ENCODE measurements around the gene MAP2K5.

The MAP2K5 gene

GRCh38 chr15:67744331-67745072 is 202.0 kb downstream of the MAP2K5 start:
- no peaks in the 10 kb centered on the region for H3K27me3 ChIP-seq (ENCODE audit: insufficient read depth, low read depth, severe bottlenecking)
- TF ChIP-seq, protein P1, sequence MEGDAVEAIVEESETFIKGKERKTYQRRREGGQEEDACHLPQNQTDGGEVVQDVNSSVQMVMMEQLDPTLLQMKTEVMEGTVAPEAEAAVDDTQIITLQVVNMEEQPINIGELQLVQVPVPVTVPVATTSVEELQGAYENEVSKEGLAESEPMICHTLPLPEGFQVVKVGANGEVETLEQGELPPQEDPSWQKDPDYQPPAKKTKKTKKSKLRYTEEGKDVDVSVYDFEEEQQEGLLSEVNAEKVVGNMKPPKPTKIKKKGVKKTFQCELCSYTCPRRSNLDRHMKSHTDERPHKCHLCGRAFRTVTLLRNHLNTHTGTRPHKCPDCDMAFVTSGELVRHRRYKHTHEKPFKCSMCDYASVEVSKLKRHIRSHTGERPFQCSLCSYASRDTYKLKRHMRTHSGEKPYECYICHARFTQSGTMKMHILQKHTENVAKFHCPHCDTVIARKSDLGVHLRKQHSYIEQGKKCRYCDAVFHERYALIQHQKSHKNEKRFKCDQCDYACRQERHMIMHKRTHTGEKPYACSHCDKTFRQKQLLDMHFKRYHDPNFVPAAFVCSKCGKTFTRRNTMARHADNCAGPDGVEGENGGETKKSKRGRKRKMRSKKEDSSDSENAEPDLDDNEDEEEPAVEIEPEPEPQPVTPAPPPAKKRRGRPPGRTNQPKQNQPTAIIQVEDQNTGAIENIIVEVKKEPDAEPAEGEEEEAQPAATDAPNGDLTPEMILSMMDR (IDR thresholded peaks at IDR 0.05; ENCODE audit: low read depth, low read length) = no peak

DNA sequence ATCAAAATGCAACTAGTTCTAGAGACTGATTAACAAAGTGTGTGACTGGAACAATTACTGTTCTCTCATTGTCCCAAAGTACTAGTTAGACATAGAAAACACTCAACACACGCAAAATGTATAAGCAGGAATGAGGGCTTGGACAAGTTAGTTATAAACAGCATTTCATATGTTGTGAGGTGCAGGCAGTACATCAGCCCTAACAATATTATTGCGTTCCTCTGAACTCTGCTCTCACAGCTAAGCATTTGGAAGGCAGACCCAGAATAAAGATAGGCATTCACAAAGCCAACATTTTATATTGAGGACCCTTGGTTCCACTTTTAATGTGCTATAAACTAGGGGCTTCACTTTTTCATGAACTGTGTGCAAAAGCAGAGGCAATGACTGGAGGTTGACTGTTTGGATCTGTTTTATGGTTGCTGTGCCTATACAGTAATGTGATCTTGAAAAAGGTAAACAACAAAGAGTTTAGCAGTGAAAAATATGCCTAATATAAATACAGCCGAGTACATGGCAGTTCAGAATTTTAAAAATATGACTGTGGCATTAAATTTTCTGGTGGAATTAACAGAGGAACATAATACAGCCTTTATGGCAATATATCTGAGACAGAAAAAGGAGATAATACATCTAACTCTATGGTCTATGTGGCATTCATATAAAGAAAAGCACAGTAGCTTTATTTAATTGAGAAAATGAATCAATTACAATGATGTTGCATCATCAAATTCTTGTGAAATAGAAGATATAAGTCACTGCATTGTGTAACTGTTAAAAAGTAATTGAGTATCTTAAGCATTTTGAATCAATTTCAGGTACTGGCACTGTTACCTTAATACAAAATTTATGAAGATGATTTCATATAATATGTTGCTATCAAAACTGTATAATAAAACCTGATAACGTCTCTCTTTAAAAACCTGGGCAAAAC is 202.8 kb downstream of the MAP2K5 start:
- no peak overlapping the region for H3K27ac ChIP-seq
- DNase-seq = no peak
- H3K36me3 ChIP-seq = no peaks in the 10 kb centered on the region
- H3K9me3 ChIP-seq (ENCODE audit: severe bottlenecking) = no peaks in the 10 kb centered on the region
- no peak overlapping the region for H3K4me3 ChIP-seq (ENCODE audit: low read depth, low read length)
- TF ChIP-seq, protein P1 (IDR thresholded peaks at IDR 0.05; ENCODE audit: low read depth, low read length) = no peak
- no peaks in the 10 kb centered on the region for H3K27me3 ChIP-seq (ENCODE audit: insufficient read depth, low read depth, severe bottlenecking)

More at GRCh38 chr15:67744331-67745072, 202.0 kb downstream of the MAP2K5 start:
- Histone ChIP-seq H3K27ac (no peak overlapping the region), H3K9me3 (ENCODE audit: severe bottlenecking) (no peaks in the 10 kb centered on the region), H3K4me3 (ENCODE audit: low read depth, low read length) (no peak overlapping the region), H3K36me3 (no peaks in the 10 kb centered on the region)
- no peak for DNase-seq

- H3K4me3 ChIP-seq (ENCODE audit: low read depth, low read length) = no peak overlapping the region
- no peak overlapping the region for H3K27ac ChIP-seq
- TF ChIP-seq, protein P1 (IDR thresholded peaks at IDR 0.05; ENCODE audit: low read depth, low read length) = no peak
- H3K27me3 ChIP-seq (ENCODE audit: insufficient read depth, low read depth, severe bottlenecking) = no peaks in the 10 kb centered on the region
- no peak for DNase-seq
- no peaks in the 10 kb centered on the region for H3K36me3 ChIP-seq
- H3K9me3 ChIP-seq (ENCODE audit: severe bottlenecking) = no peaks in the 10 kb centered on the region
Observed at GRCh38 chr15:67746022-67746421, 203.5 kb downstream of the MAP2K5 start.

GRCh38 chr15:67746450-67746849 is 203.9 kb downstream of the MAP2K5 start:
- no peak for DNase-seq
- H3K4me3 ChIP-seq (ENCODE audit: low read depth, low read length) = no peak overlapping the region
- no peaks in the 10 kb centered on the region for H3K36me3 ChIP-seq
- no peak overlapping the region for H3K27ac ChIP-seq
- TF ChIP-seq, protein P1 (IDR thresholded peaks at IDR 0.05; ENCODE audit: low read depth, low read length) = no peak
- no peaks in the 10 kb centered on the region for H3K27me3 ChIP-seq (ENCODE audit: insufficient read depth, low read depth, severe bottlenecking)
- H3K9me3 ChIP-seq (ENCODE audit: severe bottlenecking) = no peaks in the 10 kb centered on the region

DNA sequence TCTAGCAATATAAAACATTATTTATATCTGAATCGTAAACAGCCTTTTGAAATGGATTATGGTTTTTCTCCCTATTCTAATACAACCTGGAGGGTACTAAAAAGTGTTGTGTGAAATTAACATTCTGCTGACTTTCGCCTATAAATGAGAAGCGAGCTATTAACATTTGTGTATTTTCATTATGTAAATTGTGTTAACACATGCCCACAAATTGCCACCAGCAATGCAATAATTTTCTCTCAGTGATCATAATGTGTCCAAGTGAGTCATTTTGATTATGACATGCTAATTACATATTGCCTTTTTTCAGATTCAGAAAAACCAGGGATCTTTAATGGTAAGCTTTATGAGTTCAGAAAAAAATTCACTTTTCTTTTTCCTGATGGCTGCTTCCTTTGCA is 205.4 kb downstream of the MAP2K5 start:
- no peak overlapping the region for H3K4me3 ChIP-seq (ENCODE audit: low read depth, low read length)
- no peaks in the 10 kb centered on the region for H3K27me3 ChIP-seq (ENCODE audit: insufficient read depth, low read depth, severe bottlenecking)
- TF ChIP-seq, protein P1 (IDR thresholded peaks at IDR 0.05; ENCODE audit: low read depth, low read length) = no peak
- no peaks in the 10 kb centered on the region for H3K9me3 ChIP-seq (ENCODE audit: severe bottlenecking)
- no peak overlapping the region for H3K27ac ChIP-seq
- H3K36me3 ChIP-seq = no peaks in the 10 kb centered on the region
- no peak for DNase-seq
